Measurements from ENCODE around the gene CCR8. TPM values are rescaled to one million over a fixed set of nuclear protein-coding genes. Genes with fewer than 3 reads are reported as not detected.

Gene CCR8
- total and polyA plus RNA-seq, 8 donors: not detected

DNA sequence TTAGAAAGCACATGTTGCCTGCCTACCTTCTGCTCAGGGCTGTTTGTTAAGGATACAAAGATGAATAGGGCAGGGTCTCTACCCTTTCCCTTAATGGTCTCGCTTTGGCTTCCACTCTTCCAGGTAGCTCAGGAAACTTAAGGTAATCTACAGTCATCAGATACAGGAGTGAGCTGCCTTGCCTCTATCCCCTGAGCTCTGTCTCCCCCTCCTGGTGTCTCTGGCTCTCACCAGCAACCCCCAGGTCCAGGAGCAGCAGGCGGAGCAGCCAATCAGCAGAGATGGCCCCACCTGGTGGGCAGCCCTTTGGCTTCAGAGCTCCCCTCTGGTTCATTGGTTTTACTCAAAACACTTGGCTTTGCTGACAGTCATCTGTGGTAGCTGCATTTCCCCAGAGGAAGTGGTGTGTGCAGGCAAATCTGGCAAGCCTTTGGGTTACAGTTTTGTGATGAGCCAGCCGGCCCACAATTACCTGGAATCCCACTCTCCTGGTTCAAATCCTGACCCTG lies 41.2 kb upstream of the CCR8 start:
- Histone ChIP-seq H3K27ac (no peak overlapping the region), H3K27me3 (no peaks in the 10 kb centered on the region), H3K9me3 (no peaks in the 10 kb centered on the region), H3K4me3 (no peak overlapping the region), H3K36me3 (no peaks in the 10 kb centered on the region), H3K4me1 (peaks cover 4 to 9% (median 4%) of the 10 kb centered on the region in 3 donors)
- 36 to 45% methylated on average over 3 of the region's 3 CpGs for WGBS, 2 donors
- TF ChIP-seq, protein P1, sequence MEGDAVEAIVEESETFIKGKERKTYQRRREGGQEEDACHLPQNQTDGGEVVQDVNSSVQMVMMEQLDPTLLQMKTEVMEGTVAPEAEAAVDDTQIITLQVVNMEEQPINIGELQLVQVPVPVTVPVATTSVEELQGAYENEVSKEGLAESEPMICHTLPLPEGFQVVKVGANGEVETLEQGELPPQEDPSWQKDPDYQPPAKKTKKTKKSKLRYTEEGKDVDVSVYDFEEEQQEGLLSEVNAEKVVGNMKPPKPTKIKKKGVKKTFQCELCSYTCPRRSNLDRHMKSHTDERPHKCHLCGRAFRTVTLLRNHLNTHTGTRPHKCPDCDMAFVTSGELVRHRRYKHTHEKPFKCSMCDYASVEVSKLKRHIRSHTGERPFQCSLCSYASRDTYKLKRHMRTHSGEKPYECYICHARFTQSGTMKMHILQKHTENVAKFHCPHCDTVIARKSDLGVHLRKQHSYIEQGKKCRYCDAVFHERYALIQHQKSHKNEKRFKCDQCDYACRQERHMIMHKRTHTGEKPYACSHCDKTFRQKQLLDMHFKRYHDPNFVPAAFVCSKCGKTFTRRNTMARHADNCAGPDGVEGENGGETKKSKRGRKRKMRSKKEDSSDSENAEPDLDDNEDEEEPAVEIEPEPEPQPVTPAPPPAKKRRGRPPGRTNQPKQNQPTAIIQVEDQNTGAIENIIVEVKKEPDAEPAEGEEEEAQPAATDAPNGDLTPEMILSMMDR (IDR thresholded peaks at IDR 0.05): peak; percentile 54 to 90 (median 83)
- peak; percentile 82 to 95 (median 92) for ATAC-seq
- DNase-seq: peak; percentile 72 to 88 (median 78)
- intact Hi-C loops (cut with DNase I): loop anchor here (5.0 to 10.0 kb wide), 3 partner anchors 96 to 164 kb away; partner anchors contain the start of gene XIRP1 (in 1 of the 3)
- no peak for FAIRE-seq

DNA sequence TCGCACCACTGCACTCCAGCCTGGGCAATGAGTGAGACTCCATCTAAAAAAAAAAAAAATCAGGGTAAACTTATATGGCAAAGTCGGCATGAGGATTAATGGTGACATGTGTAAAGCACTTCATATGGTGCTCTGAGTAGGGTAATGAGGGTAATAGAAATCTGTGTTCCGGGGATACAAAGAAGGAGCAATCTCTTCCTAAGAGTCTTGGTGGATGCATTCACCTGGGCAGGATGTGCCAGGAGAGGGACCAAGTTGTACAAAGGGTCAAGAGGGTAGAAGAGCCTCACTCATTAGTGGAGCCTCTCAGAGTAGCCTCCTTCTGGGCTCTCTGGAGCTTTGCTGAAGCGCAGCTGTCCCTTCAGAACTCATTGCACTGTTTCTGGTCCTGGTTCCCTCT lies 40.4 kb upstream of the CCR8 start:
- no peak overlapping the region for H3K27ac ChIP-seq
- H3K9me3 ChIP-seq: no peaks in the 10 kb centered on the region
- DNase-seq: no peak
- intact Hi-C loops (cut with DNase I): loop anchor here (5.0 to 10.0 kb wide), 3 partner anchors 97 to 164 kb away; partner anchors contain the start of gene XIRP1 (in 1 of the 3)
- no peak for FAIRE-seq
- no peak for ATAC-seq
- H3K4me3 ChIP-seq: no peak overlapping the region
- peaks cover 4 to 9% (median 4%) of the 10 kb centered on the region in 3 donors for H3K4me1 ChIP-seq
- H3K27me3 ChIP-seq: no peaks in the 10 kb centered on the region
- TF ChIP-seq, protein P1 (IDR thresholded peaks at IDR 0.05): no peak
- no peaks in the 10 kb centered on the region for H3K36me3 ChIP-seq
- 83 to 84% methylated on average over 4 of the region's 4 CpGs for WGBS, 2 donors

DNA sequence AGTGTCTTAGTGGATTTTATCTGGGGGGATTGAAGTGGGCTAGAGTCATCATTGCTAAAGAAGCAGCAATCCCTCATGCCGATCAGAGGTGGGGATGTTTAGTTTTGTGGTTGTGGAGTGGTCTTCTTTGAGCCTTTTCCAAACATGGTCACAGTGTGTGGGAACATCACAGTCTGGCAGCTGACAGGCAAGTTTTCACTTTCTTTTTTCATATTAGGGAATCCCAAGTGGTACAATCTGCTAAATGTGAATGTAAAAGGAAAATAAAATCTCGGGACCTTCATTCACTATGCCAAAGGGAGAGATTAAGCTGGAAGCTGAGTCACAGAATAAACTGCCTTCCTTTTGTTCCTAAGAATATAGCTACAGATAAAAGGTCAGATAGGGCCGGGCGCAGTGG lies 39.3 kb upstream of the CCR8 start:
- peak overlapping the region in 2 of 4 donors; percentile 16 to 37 for H3K27ac ChIP-seq
- no peak overlapping the region for H3K4me3 ChIP-seq
- no peaks in the 10 kb centered on the region for H3K36me3 ChIP-seq
- intact Hi-C loops (cut with DNase I): loop anchor here in 1 of 3 donors (5.0 kb wide), 1 partner anchor 103 kb away; no protein-coding TSS in a partner anchor
- H3K27me3 ChIP-seq: no peaks in the 10 kb centered on the region
- TF ChIP-seq, protein P1 (IDR thresholded peaks at IDR 0.05): no peak
- H3K9me3 ChIP-seq: no peaks in the 10 kb centered on the region
- DNase-seq (no peak), ATAC-seq (peak; percentile 31 to 57 (median 40)), FAIRE-seq (no peak)
- 38 to 42% methylated on average over 4 of the region's 4 CpGs for WGBS, 2 donors
- H3K4me1 ChIP-seq: peaks cover 4 to 9% (median 4%) of the 10 kb centered on the region in 3 donors

DNA sequence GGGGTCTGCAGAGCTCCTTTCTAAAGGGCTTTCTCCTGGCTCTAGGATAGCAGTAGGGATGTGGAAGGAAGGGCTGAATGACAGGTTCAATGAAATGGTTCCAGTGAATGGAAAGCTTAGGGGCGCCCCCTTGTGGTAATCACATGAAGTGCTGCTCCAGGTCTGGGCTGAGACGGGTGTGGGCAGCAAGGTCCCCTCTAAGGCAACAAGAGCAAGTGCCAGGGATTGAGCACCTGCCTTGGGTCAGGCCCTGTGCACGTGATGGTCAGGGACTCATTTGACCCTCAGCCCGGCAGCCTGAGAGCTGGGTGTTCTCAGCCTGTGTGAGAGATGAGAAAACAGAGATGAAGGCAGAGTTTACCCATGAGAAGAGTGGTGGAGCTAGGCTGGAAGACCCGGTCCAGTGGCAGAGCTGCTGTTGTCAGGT lies 37.6 kb upstream of the CCR8 start:
- no peaks in the 10 kb centered on the region for H3K9me3 ChIP-seq
- no peak overlapping the region for H3K4me3 ChIP-seq
- FAIRE-seq: no peak
- DNase-seq: peak; percentile 35 to 82 (median 66)
- 20 to 29% methylated on average over 5 of the region's 5 CpGs for WGBS, 2 donors
- no peaks in the 10 kb centered on the region for H3K27me3 ChIP-seq
- peaks cover 4 to 9% (median 4%) of the 10 kb centered on the region in 3 donors for H3K4me1 ChIP-seq
- H3K27ac ChIP-seq: no peak overlapping the region
- ATAC-seq: peak; percentile 50 to 69 (median 69)
- intact Hi-C loops (cut with DNase I): loop anchor here in 1 of 3 donors (5.0 kb wide), 1 partner anchor 105 kb away; no protein-coding TSS in a partner anchor
- H3K36me3 ChIP-seq: no peaks in the 10 kb centered on the region
- TF ChIP-seq, protein P1 (IDR thresholded peaks at IDR 0.05): peak; percentile 90 to 95 (median 92)

DNA sequence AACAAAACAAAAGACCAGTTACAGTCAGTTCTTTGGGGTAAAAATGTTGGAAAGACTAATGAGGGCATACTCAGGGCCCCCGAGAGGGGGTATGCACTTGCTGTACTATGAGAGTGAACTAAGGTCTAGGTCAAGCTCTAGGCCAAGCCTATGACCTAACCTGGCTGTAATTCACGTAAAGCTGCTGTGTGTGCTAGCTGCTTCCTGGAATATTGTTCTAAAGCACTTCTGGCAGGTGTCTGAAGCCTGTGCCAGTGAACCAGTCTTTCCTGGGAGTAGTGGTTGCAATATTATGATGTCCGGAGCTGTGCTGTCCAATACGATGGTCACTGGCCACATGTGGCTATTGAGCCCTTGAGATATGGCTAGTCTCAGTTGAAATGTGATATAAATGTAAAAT lies 36.5 kb upstream of the CCR8 start:
- intact Hi-C loops (cut with DNase I): loop anchor here in 1 of 3 donors (5.0 kb wide), 1 partner anchor 106 kb away; no protein-coding TSS in a partner anchor
- TF ChIP-seq, protein P1 (IDR thresholded peaks at IDR 0.05): no peak
- FAIRE-seq (no peak), ATAC-seq (no peak), DNase-seq (no peak)
- Histone ChIP-seq H3K4me1 (peaks cover 4 to 9% (median 4%) of the 10 kb centered on the region in 3 donors), H3K4me3 (no peak overlapping the region), H3K27ac (no peak overlapping the region), H3K36me3 (no peaks in the 10 kb centered on the region), H3K9me3 (no peaks in the 10 kb centered on the region), H3K27me3 (no peaks in the 10 kb centered on the region)
- WGBS, 2 donors: 86 to 90% methylated on average over 4 of the region's 4 CpGs
